Measurements from ENCODE around the gene PITPNC1. TPM values are rescaled to one million over a fixed set of nuclear protein-coding genes. Genes with fewer than 3 reads are reported as not detected.
A peak's percentile ranks its signal among the peaks of the same experiment; 100 is the strongest.

The PITPNC1 gene
- total and polyA plus RNA-seq, 2 donors (not counting 3 experiments of a cell fraction or from before 2014, with no cell fraction given), result 2.4 to 9.6 TPM

- no peaks in the 10 kb centered on the region for H3K9me1 ChIP-seq (replicated peaks; ENCODE audit: control insufficient read depth, extremely low read depth, insufficient read depth, low read length)
- H4K20me1 ChIP-seq (replicated peaks; ENCODE audit: control insufficient read depth, extremely low read depth, insufficient read depth, low read length), result no peaks in the 10 kb centered on the region
- peak within 1 kb of the TSS; percentile 70 to 90 (median 81) for H3K4me3 ChIP-seq (replicated peaks in 1 of 3; ENCODE audit: insufficient read depth in 1 of 3, low read depth in 1 of 3, low read length in 3 of 3)
- dilution Hi-C loops (cut with MboI; ENCODE audit: extremely low pct_ligation_motif_present, low sequenced_read_pairs), result no loop called here
- BruUV-seq (replicated peaks), result TSS peak; percentile 80
- H3K9ac ChIP-seq (replicated peaks; ENCODE audit: extremely low read depth, insufficient read depth, low read length), result peak within 1 kb of the TSS; percentile 98
- ChIA-PET POLR2A (no interaction called here), CTCF (interaction anchor here (1.0 to 1.6 kb wide), 7 partner anchors 10 to 339 kb away, joined by 3 to 4 read pairs (median 3); no protein-coding TSS in a partner anchor)
- peaks cover 2 to 7% of the 10 kb centered on the region in 2 experiments for H3K36me3 ChIP-seq (ENCODE audit: control insufficient read depth in 2 of 2, extremely low read depth in 1 of 2, insufficient read depth in 2 of 2, low read length in 2 of 2)
- FAIRE-seq, result peak; percentile 98
- H3K27me3 ChIP-seq (ENCODE audit: control insufficient read depth in 2 of 2, insufficient read depth in 2 of 2, low read length in 2 of 2), result no peaks in the 10 kb centered on the region
- peaks cover 21% of the 10 kb centered on the region for H3K79me2 ChIP-seq (ENCODE audit: control insufficient read depth, insufficient read depth, low read length)
- TF ChIP-seq GATA2 (IDR thresholded peaks at IDR 0.05; ENCODE audit: insufficient read depth, insufficient read length, low read depth, low read length) (no peak), POLR2AphosphoS5 (IDR thresholded peaks at IDR 0.05; ENCODE audit: insufficient read depth, low read depth, low read length) (peak; percentile 96), MYC (IDR thresholded peaks at IDR 0.05; ENCODE audit: low read depth, low read length) (no peak), FOS (IDR thresholded peaks at IDR 0.05; ENCODE audit: borderline replicate concordance, insufficient read depth, low read length) (peak; percentile 25), JUN (IDR thresholded peaks at IDR 0.05; ENCODE audit: borderline replicate concordance, insufficient read depth, insufficient read length, low read depth) (no peak), MAX (IDR thresholded peaks at IDR 0.05; ENCODE audit: insufficient read depth, insufficient read length) (peak; percentile 75), POLR2A (IDR thresholded peaks at IDR 0.05; ENCODE audit: low read depth, low read length) (peak; percentile 97), EZH2 (IDR thresholded peaks at IDR 0.05; ENCODE audit: borderline replicate concordance, low read depth, low read length, severe bottlenecking) (no peak)
- TF ChIP-seq, protein P1, sequence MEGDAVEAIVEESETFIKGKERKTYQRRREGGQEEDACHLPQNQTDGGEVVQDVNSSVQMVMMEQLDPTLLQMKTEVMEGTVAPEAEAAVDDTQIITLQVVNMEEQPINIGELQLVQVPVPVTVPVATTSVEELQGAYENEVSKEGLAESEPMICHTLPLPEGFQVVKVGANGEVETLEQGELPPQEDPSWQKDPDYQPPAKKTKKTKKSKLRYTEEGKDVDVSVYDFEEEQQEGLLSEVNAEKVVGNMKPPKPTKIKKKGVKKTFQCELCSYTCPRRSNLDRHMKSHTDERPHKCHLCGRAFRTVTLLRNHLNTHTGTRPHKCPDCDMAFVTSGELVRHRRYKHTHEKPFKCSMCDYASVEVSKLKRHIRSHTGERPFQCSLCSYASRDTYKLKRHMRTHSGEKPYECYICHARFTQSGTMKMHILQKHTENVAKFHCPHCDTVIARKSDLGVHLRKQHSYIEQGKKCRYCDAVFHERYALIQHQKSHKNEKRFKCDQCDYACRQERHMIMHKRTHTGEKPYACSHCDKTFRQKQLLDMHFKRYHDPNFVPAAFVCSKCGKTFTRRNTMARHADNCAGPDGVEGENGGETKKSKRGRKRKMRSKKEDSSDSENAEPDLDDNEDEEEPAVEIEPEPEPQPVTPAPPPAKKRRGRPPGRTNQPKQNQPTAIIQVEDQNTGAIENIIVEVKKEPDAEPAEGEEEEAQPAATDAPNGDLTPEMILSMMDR (IDR thresholded peaks at IDR 0.05; ENCODE audit: extremely low read depth in 1 of 2, insufficient read depth in 1 of 2, low read depth in 1 of 2, low read length in 2 of 2), result peak; percentile 96 to 97
- peak within 1 kb of the TSS; percentile 69 for H2AFZ ChIP-seq (ENCODE audit: low read depth, low read length)
- H3K4me2 ChIP-seq (ENCODE audit: insufficient read depth, low read length), result peak within 1 kb of the TSS; percentile 97
- peak within 1 kb of the TSS; percentile 74 for H3K27ac ChIP-seq (ENCODE audit: insufficient read depth, low read depth, low read length)
- H3K4me1 ChIP-seq (ENCODE audit: control insufficient read depth, extremely low read depth, insufficient read depth, low read length), result peaks cover 16% of the 10 kb centered on the region
- peak; percentile 100 for DNase-seq (ENCODE audit: low read depth, low spot score)
- intact Hi-C loops (cut with micrococcal nuclease), result loop anchor here (1.0 kb wide), 3 partner anchors 62 to 188 kb away; partner anchors contain the start of gene BPTF
- no peaks in the 10 kb centered on the region for H3K9me3 ChIP-seq (replicated peaks; ENCODE audit: control insufficient read depth, insufficient read depth, low read length)
Observed at GRCh38 chr17:67717624-67718324, 340.7 kb downstream of the PITPNC1 start, which contains the start of gene NOL11. NOL11 (plus strand) TSS chr17:67717936; CDS start chr17:67717948, 12 bp downstream.

Data from endothelial cell of umbilical vein (primary cell).